C4-2B (cell line): ENCODE measurements around the gene PDK2.

Source experiments
- CTCF ChIP-seq: fragments of 450-650 bp; conservative IDR thresholded peaks from 2 replicates; pipeline ENCODE4 v1.5.1; 2017; ENCODE audit warnings: mild to moderate bottlenecking
- ZFX ChIP-seq: fragments of 450-650 bp; IDR thresholded peaks from 2 replicates; pipeline ENCODE4 v1.6.1; 2017

- TF ChIP-seq ZFX: no peak
- no peak for TF ChIP-seq CTCF
Observed at GRCh38 chr17:50122945-50123344, 27.8 kb downstream of the PDK2 start.
